Erythroblast (primary cell): Measurements from ENCODE around the gene SLC25A43.

Source experiments
- GATA1 ChIP-seq: IDR thresholded peaks from 2 replicates; pipeline ENCODE4 v1.6.1; 2011; ENCODE audit warnings: low read depth, mild to moderate bottlenecking, control low read depth, low read length, moderate library complexity
- POLR2A ChIP-seq: IDR thresholded peaks from 2 replicates; pipeline ENCODE4 v1.6.1; 2011; ENCODE audit warnings: mild to moderate bottlenecking, low read length

DNA sequence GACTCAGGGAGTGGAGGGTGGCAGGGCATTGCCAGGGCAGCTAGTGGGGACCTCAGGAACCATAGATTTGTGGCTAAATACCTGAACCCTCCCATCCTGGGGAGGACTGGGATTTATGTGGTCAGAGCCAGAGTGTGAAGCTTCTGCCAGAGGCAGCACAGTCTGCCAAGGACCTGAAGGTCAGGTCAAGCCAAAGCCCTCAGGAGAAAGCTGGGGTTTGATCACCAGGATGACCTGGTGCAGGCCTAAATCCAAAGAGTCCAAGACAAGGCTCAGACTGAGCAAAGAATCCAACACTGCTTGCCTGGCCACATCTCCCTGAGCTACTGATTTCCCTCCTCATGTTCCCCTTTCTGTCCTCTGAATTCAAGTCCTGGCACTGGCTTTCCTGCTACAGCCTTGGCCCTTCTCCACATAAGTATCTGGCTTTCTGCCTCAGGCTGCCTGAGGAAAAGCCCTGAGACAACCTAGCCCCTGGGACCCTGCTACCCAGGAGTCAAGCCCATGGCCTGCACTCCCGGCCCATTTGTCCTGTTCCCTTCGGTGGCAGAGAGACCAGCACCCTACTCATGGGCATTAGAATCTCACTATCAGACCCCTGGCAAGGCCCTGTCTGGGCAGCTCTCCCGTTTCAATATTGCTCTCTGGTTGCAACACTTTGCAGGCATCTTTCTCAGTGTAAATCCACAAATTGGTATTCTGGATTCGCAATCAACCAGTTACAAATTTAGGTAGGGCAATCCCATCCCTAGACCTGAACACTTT is 39.3 kb upstream of the SLC25A43 start:
- TF ChIP-seq POLR2A = no peak
- TF ChIP-seq GATA1 = no peak
